HUDEP-2 (cell line): ENCODE data around the gene NSG2.

ENCODE experiments used
- DNase-seq, 76 experiments: peaks; one replicate each; lab custom pipeline; 2025; ENCODE audit not compliant: unreplicated experiment in 76 of 76; lab: John Stamatoyannopoulos, UW

Gene NSG2

GRCh38 chr5:174058433-174059122 lies 13.1 kb downstream of the NSG2 start:
- DNase-seq, result no peak

DNA sequence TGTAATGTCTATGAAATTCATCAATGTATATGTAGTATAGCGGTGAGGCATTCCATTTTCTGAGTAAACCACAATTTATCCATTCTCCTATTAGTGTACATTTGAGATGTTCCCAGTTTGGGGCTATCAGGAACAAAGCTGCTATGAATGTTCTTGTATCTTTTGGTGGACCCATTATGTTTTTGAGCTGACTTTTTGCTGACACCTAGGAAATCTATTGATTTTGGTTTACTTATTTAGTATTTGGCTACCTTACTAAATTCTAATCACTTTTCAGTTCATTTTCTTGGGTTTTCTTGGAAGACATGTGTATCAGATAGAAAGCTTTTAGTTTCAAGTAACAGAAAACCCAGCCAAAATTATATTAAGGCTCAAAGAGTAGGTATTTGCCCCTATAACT lies 13.7 kb downstream of the NSG2 start:
- DNase-seq, result no peak

- no peak for DNase-seq
Observed at GRCh38 chr5:174063082-174063756, 17.7 kb downstream of the NSG2 start.

DNA sequence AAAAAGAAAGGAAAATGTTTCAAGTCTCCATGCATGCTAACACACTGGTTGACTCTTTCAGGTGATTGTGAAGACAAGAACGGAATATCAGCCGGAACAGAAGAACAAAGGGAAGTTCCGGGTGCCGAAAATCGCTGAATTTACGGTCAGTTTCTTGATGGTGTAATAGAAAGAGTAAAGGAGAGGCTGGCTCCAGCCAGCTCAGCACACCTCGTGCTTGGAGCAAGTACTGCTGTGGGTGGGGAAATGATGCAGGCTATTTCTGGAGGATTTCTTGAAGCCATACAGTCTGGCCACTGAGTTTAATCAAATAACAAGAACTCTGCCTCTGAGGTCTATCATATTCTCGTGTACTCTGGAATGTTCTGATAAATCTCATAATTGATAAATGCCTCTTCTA lies 18.7 kb downstream of the NSG2 start:
- no peak for DNase-seq

GRCh38 chr5:174065528-174066197 lies 20.2 kb downstream of the NSG2 start:
- no peak for DNase-seq

DNA sequence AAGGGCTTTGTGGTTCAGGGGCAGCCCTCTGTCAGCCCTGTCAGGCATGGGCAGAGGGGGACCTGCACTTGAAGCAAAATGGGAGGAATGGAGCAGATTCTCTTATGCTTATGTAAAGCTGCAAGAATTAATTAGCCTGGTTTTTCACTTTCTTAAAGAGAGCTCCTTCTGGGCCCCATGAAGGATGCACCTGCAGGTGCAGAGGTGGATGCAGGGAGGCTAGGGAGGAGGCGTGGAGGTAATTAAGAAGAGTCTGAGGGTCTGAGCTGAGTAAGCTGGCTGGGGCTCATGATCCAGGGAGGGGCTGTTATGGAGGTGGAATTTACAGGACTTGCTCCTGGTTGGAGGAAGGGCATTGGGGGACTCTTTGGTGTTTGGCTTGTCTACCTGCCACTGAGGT lies 22.0 kb downstream of the NSG2 start:
- DNase-seq, result no peak

GRCh38 chr5:174071484-174071883 lies 26.0 kb downstream of the NSG2 start:
- no peak for DNase-seq

- DNase-seq, result no peak
Observed at GRCh38 chr5:174073122-174073660, 27.7 kb downstream of the NSG2 start.

- no peak for DNase-seq
Observed at GRCh38 chr5:174074369-174074768, 28.9 kb downstream of the NSG2 start.

- no peak for DNase-seq
Observed at GRCh38 chr5:174078416-174078815, 32.9 kb downstream of the NSG2 start.

DNA sequence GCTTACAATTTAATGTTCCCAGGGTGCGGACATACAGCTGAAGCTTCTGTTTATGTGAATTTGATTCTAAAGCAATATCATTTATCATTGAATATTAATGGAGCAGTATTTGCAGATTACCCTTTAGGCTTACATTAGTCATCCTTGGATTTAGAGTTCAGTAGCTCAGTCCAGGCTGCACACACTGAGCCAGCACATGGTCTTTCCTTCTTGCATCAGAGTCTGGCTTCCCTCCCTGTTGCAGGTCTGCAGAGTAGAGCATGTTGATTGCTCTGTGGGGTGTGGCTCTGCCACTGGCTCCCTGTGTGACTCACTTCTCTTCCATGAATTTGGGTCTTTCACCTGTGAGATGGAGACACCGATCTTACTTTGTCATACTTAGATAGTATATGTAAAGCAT lies 36.8 kb downstream of the NSG2 start:
- DNase-seq, result no peak

DNA sequence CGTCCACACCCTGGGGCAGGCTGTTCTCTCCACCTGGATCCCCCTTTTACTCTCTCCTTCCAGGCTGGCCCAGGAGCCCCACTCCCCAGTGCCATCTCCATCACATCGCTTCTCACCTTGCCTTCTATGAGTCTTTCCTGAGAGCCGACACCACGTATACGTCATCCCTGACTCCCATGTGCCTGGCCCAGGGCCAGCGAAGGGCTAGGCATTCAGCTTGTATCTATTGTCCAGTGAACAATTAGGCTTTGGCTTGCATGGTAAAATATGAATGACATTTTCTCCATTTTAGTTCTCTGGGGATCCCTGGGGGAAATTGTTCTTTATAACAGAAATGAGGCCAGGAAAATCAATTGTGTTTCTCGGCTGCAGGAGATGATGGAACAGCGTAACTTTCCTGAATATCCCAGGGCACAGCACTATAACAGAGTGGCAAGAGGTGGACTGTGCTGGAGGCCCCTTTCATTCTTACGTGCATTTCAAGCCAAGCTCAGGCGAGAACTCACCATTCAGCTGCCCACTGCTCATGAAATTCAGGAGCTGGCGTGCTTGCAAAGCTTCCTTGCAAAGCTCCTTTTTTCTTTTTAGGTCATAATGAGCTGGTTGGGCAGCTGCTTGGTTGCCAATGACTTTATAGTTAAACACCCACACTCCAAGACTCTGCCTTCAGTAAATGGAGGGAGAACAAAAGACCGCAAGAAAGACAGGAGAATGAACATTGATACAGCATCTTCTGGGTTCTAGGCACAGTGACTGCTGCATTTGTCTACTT lies 37.7 kb downstream of the NSG2 start:
- no peak for DNase-seq

DNA sequence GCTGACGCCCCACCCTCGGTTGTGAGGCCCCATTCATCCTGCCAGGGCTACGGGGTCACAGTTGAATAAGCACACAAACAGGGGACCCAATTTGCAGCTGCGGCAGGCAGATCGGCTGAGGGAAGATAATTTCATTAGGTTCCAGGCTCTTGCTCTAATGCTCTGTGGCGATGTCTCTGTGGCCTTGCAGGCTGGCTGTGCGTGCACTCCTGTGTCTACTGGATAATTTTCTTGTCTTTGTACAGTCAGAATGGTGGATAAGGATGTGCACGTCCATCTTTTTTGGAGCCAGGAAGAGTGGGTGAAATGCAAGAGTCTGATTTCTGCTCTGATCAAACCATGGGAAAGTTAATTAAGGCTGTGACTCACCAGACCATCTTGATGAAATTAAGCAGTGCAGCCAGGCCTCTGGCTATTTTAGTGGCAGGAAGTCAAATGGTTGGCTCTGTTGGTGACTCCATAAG lies 39.2 kb downstream of the NSG2 start:
- no peak for DNase-seq

DNA sequence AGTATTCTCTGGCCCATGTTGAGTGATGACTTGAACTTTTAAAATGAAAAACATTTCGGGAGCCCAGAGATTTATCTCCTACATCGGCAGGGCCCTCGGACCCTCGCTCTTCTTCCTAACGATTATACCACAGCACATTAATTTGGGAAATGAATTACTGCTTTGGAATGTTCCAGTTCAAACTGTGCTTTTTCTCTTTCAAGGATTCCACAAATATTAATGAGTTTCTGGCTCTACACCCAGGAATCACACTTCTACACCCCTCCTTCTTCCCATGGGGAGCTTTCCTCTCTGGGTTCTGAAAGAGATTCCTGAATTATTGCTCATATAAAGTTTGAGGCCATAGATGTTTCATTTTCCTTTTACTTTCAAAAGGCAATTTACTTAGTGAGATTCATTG lies 41.2 kb downstream of the NSG2 start:
- no peak for DNase-seq

- DNase-seq, result no peak
Observed at GRCh38 chr5:174087783-174088182, 42.3 kb downstream of the NSG2 start.

DNA sequence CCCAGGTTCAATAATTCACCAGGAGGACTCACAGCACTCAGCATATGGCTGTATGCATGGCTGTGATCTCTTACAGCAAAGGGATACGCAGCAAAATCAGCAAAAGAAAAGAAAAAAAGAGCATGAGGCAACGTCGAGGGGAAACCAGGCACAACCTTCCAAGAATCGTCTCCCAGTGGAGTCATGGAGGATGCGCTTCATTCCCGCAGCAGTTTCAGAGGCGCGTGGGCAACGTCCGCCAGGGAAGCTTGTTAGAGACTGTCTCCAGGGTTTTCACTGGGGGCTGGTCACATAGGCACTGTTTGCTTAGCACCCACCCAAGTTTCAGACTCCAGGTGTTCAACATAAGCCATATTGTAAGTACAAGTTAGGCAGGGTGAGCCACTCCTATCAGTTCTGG lies 44.6 kb downstream of the NSG2 start:
- DNase-seq, result no peak

GRCh38 chr5:174093123-174093522 lies 47.6 kb downstream of the NSG2 start:
- no peak for DNase-seq

DNA sequence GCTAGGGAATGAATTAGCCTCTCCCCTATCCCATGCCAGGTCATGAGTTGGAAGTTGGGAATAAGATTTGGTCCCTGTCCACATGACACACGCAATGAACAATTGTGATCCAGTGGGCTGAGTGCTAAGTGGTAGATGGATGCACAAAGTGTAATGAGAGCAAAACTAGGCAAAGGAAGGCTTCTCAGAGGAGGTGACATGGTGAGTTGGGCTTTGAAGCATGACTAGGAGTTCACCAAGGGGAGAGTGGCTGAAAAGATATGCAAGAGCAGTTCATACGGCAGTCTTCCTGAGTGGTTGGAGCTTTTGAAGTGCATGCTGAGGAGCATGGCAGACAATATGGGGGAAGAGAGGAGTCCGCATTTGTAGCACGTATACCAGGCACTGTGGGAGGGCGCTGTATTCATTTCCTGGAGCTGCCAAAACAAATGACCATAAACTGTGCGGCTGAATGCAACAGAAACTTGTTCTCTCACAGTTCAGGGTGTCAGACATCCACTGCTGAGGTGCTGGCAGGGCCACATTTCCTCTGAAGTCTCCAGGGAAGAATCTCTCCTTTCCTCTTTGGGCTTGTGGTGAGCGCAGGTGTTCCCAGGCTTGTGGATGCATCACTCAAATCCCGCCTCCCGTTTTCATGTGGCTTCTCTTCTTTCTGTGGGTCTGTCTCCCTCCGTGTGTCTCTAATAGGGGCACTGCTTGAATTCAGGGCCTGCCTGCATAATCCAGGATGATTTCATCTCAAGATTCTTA lies 49.5 kb downstream of the NSG2 start:
- no peak for DNase-seq

DNA sequence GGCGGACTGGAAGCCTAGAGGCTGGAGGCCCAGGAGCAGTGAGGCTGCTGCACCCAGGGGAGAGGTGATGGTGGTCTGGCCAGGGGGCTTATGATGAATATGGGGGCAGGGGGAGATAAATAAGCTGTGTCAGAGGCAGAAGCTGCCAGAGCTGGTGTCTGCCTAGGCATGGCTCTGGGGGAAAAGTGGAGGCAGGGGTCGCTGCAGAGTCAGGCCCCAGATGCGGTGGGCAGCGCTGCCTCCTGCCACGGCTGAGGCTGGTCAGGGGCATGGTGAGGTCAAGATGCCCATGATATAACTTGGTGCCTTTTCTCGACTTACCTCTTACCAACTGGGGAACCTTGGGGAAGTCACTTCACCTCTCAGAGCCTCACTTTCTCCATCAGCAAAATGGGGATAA lies 51.1 kb downstream of the NSG2 start:
- DNase-seq, result no peak

DNA sequence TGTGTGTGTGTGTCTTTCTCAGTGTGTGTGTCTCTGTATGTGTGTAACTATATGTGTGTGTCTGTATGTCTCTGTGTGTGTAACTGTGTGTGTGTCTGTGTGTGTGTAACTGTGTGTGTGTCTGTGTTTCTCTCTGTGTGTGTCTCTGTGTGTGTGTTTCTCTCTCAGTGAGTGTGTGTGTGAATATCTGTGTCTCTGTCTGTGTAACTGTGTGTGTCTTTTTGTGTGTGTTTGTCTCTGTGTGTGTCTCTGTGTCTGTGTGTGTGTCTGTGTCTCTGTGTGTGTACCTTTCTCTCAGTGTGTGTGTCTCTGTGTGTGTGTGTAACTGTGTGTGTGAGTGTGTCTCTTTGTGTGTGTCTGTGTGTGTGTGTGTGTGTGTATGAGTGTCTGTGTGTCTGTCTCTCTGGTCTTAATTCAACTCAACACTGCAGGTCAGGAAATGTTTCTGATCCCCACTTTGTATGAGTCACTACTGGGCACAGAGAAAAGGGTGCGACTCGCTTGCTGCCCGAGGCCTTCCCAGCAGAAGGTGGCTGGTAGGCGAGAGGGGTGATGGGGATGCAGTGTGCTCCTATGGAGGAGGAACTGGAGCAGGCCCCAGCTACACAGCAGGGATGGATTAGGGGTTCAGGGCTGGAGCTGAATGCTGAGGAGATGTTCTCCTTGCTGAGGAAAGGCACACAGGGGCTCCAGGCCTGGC lies 52.1 kb downstream of the NSG2 start:
- DNase-seq, result no peak
